Measurements from ENCODE around the gene AUTS2.
A peak's percentile ranks its signal among the peaks of the same experiment; 100 is the strongest.
"Not testable (repeated sequence)": the region's sequence is repeated elsewhere in the genome, so short reads cannot be mapped to it uniquely, and the experiment has no call there.

The AUTS2 gene

DNA sequence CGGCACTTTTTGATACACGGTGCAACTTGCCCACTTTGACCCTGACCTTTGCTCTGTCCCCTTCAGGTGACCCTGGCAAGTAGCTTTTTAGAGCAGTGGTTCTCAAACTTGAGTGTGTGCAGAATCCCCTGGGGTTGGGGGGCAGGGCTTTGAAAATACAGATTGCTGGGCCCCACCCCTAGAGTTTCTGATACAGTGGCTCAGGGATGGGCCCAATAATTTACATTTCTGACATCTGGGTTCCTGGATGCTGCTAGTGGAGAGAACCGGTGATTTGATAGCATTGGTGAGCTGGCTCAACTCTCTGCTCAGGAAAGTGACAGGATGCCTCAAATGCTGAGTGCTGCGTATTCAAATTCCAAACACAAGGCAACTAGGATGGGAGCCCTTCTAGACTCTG, 995.9 kb downstream of the AUTS2 start:
- no peak for DNase-seq (ENCODE audit: low read depth in 2 of 2)

DNA sequence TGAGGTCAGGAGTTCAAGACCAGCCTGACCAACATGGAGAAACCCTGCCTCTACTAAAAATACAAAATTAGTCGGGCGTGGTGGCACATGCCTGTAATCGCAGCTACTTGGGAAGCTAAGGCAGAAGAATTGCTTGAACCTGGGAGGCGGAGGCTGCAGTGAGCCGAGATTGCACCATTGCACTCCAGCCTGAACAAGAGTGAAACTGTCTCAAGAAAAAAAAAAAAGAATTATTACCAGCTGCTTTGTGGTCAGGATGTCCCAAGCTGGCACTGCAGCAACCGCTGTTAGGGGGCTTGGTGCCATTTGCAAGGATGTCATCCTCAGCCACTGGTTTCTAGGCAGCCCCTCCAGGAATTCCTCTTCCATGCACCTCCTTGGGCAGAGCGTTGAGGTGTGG, 996.6 kb downstream of the AUTS2 start:
- DNase-seq (ENCODE audit: low read depth in 2 of 2): not testable (repeated sequence)

DNA sequence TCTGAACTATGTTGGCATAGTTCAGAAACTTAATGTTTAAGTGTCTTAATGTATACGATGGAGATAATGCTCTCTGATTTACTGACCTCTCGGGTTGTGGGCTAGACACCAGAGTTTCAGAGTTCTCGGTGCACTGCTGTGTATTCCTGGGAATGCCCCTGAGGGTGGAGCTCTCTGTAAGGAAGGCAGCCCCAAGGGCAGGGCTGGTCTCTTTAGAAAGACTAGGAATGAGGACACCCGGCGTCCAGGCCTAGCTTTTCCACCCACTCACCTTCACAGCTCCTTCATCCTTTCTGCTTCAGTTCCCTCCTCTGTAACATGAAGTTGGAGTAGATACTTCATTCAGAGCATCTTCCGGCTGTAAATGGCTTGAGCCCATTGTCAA, 997.1 kb downstream of the AUTS2 start:
- no peak for DNase-seq (ENCODE audit: low read depth in 2 of 2)

DNA sequence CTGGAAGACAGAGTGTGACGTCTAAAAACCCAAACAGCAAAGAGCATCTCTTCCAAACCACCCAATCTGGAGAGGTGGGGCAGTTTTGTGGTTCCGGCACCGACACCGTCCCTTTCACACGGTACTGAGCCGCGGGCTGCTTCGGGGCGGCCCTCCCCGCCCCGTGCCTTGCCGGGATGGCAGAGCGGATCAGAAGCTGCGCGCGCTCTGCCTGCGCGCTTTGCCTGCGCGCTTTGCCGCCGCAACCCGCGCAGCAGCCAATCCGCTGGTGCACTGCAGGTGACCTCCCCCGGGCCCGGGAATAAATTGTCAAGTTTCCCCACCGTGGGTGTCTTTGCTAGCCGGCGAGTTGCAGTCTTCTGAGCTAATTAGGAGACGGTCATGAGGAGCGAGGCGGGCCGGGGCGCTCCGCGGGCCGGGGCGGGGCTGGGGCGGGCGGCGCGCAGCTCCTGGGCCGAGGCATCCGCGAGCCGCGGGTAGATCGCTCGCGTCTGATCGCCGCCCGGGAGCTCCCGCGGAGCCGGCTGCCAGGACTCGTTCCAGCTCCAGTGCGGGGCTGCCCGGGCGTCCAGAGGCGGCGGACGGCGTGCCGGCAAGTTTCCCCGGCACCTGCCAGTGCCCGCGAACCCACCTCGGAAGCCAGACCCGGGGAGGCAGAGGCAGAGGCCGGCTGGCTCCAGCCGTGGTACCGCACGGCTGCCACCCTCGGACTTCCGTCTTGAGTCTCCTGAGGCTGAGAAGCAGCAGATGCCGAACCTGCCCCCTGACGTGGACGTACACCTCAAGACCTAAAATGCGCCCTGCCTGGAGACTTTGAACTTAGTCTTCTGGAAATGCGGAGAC, 997.7 kb downstream of the AUTS2 start:
- DNase-seq (ENCODE audit: low read depth in 2 of 2): peak in 1 of 2 donors; percentile 0

DNA sequence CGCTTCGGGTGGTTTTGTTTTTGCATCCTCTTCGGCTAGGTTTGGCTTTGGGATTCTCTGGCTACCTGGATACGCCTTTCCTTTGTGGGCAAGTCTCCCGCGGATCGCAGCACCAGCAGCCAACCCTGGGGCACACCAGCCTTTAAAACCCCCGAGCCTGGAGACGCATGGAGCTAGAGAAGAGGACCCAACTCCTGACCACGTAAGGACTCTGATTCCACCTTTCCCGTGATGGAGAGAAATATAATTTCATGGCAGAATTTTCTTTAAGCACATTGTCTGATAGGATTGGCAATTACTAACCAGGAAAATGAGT, 998.3 kb downstream of the AUTS2 start:
- DNase-seq (ENCODE audit: low read depth in 2 of 2): no peak

GRCh38 chr7:70597066-70597465, 998.8 kb downstream of the AUTS2 start:
- no peak for DNase-seq (ENCODE audit: low read depth in 2 of 2)

DNA sequence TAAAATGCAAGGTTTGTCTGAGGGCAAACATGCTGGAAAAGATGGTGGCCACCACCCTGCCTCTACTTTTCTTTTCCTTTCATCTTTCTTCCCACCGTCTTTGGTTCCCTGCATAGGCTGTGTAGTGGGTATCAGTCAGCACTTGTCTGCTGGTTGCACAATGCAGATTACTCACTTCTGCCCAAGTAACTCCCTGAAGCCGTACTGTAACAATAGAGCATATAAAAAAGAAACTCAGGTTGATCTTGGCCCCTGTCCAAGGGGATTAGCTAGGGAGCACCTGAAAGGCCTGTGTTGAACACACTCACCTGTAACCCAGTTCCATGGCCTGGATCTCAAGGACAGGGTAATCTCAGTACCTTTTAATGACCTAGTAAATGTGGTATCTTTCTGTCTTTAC, 1000.7 kb downstream of the AUTS2 start:
- DNase-seq (ENCODE audit: low read depth in 2 of 2): no peak

- DNase-seq (ENCODE audit: low read depth in 2 of 2): no peak
Observed at GRCh38 chr7:70599446-70600190, 1001.3 kb downstream of the AUTS2 start.

- DNase-seq (ENCODE audit: low read depth in 2 of 2): no peak
Observed at GRCh38 chr7:70600993-70601392, 1002.7 kb downstream of the AUTS2 start.

DNA sequence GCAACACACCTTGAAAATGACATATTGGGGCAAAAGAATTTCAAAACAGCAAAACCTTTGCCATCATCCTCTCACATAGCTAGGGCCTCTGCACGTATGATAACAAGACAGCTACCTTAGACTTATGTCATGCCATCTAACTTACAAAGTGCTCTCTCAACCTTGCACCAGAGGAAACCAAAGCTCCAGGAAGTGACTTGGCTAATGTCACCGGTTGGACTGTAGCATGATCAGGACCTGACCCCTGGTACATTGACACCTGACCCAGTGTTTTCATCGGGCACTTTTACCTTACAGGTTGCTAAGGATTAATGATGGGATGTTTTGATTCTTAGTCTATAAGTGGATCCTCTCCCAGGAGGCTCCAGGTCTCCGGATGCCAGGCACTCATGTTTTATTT, 1003.8 kb downstream of the AUTS2 start:
- DNase-seq (ENCODE audit: low read depth in 2 of 2): no peak

DNA sequence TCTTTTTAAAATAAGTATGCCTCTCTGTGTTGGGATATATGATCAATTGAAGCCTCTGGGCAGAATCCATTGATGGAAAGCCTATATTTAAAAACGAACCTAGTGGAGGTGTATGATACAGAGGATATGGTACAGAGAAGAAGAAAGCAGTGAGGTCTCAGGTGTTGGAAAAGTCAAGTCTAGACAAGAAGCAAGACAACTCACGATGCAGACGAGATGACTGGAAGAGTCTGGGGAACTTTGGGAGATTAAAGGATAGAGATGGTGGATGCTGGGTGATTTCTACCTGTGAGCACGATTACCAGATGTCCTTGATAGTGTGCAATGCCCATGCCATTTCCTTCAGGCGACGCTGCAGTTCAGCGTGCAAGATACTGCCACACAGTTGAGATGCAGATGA, 1009.0 kb downstream of the AUTS2 start:
- no peak for DNase-seq (ENCODE audit: low read depth in 2 of 2)

DNA sequence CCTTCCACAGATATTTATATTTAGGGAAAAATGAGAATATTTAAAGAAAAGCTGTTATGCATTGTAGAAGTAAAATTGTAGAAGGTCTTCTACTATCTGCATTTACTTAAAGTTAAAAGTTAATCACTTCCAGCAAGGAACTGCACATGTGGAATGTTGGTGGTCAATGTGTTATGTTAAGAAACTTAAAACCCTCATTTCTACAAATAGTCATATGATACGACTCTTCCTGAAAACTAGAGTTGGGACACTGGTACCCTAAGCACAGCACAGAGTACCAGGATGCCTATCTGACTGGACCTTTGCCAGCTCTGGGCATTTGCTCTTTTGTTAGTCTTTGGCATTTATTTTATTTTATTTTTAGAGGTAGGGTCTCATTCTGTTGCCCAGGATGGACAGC, 1009.5 kb downstream of the AUTS2 start:
- no peak for DNase-seq (ENCODE audit: low read depth in 2 of 2)

DNA sequence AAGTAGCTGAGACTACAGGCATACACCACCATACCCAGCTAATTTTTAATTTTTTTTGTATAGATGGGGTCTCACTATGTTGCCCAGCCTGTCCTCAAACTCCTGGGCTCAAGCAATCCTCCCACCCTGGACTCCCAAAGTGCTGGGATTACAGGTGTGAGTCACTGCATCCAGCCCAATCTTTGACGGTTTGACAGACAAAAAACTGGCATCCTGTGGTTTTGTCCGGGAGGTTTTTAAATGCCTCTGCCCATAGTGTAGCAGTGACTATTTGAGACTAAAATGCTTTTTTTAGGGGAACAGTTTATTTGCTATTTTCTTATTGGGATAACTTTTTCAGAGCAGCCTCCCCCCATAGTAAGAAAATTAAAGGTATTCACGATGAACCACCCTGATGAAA, 1010.0 kb downstream of the AUTS2 start:
- DNase-seq (ENCODE audit: low read depth in 2 of 2): no peak

DNA sequence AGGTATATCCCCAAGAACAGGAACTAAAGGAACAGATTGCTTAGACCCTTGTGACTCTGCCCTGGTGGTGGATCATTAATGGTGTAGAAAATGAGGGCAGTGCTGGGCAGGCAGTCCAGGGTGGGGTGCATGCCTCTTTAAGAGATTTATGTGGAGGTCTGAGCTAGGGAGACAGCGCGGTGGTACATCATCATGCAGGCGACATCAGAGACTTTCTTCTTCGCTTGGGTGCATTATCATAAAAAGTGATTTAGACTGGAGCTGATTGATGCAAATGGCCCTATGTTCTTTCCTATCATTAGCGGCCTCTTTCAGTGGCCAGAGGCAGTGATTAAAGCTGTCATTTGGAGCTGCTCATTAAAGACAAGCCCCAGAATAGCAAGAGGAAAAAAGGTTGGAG, 1014.5 kb downstream of the AUTS2 start:
- DNase-seq (ENCODE audit: low read depth in 2 of 2): no peak

DNA sequence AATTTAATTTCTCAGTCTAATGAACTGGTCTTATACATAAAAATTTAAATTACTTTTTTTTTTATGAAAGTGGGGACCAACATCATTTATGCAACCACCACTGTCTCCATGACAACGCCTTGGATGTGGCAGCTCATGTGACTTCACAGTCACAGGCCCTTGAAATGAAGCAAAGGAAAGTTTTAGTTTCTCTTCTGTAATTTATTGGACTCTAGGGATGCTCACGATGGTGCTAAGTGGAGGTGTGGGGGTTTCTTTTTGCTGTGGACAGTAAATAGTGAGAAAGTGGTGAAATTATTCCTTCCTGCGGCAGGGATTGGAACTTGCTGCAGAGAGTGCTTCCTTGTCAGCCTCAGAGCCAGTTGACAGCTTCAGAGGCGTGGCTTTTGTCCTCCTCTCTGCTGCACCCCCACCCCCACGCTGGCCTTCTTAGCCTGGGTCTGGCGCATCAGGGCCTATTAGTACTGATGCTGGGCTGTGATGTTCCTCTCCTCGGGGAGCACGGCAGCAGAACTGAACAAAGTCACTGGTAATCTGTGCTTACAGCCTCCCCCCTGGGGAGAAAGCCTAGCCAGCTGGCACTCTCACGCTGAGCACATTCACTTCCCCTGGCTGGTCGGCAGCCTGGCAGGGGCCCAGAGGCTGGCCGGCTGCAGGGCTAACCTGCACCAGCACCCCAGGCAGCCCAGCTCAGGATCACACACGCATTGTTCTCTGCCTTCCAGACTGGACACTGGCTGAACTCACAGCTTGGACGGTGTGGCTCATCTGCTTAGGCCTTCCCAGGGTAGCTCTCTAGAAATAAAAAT, 1016.2 kb downstream of the AUTS2 start:
- DNase-seq (ENCODE audit: low read depth in 2 of 2): no peak

GRCh38 chr7:70615066-70615606, 1016.9 kb downstream of the AUTS2 start:
- no peak for DNase-seq (ENCODE audit: low read depth in 2 of 2)

- no peak for DNase-seq (ENCODE audit: low read depth in 2 of 2)
Observed at GRCh38 chr7:70616211-70616610, 1017.9 kb downstream of the AUTS2 start.

DNA sequence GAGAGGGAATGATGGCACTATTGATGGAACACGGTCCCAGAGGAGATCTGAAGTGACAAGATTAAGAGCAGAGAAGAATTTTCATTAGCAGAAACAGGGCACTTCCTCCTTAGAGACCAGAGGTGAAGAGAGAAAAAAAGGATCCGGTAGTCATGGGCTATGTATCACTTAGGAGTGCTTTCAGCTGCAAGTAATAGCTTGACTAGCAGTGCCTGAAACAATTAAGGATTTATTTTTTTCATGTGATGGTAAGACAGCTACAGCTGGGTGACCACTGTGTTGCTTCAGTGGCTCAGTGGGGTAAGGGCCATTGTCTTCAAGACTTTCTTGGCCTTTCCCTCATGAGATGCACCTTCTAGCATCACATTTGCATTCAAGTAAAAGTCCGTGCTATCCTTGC, 1018.5 kb downstream of the AUTS2 start:
- no peak for DNase-seq (ENCODE audit: low read depth in 2 of 2)

DNA sequence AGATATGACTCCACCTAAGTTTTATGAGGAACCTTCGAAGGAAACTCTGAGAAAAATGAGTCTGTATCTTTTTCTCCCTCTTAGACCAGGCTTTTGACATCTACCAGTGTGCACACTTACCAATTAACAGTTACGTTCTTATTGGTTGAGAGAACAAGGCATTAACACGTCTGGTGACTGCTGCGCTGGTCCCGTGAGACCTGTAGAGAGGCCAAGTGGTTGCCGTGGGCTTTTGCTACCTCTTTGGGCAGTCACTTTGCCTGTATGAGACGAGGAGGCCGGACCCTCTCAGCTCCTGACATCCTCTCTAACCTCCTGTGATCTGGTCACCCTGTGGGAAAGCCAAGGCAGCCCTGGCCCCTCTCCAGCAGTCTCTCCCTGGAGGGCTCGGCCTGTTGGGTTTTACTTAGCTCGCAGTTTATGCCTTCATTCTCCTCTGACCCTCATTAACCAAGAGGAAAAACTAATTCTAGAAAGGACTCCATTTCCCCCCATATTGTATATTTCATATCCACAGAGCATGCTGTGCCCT, 1019.8 kb downstream of the AUTS2 start:
- DNase-seq (ENCODE audit: low read depth in 2 of 2): no peak

- no peak for DNase-seq (ENCODE audit: low read depth in 2 of 2)
Observed at GRCh38 chr7:70619130-70619529, 1020.9 kb downstream of the AUTS2 start.

DNA sequence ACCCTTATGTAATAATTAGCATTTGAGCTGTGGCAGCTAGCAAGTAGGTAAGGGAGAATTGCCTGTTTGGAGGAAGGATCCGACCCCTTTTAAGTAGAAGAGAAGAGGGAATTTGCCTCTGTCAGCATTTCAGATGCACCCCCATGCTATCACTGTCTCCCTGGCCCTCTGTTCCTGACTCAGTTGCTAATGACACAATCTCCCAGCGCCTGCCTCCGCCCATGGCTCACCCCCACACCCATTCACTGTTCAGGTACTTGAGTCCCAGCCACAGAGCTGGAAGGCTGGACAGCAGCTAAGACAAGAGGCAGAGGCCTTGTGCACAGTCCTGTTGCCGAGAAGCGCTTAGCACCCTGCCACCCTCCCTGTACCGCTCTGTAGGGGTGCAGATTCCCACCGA, 1021.4 kb downstream of the AUTS2 start:
- no peak for DNase-seq (ENCODE audit: low read depth in 2 of 2)

All from activated CD8-positive, alpha-beta memory T cell treated with anti-CD3 and anti-CD28 coated beads for 4 hours (primary cell).